COLO668 (cell line): ENCODE results near the gene MUL1.

Experiments
- DNase-seq: peaks from one replicate; lab custom pipeline; 2025; ENCODE audit not compliant: unreplicated experiment; lab: John Stamatoyannopoulos, UW

MUL1 gene

DNA sequence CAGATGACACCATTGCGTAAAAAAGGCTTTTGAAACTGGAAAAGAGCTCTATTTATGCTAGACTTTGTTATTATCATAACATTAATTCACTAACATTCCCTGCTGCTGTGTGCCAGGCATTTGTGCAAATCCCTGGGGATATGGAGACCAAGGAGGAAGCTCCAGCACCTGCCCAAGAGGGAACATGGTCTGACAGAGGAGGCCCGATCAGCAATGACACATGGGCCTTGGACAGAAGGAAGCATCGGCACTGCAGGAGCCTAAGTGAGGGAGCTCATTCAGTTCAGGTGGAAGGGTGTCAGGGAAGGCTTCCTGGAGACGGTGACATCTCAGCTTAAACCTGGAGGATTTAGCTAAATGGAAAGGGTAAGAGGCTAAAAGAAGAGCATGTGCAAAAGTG is 35.8 kb downstream of the MUL1 start:
- DNase-seq: no peak

DNA sequence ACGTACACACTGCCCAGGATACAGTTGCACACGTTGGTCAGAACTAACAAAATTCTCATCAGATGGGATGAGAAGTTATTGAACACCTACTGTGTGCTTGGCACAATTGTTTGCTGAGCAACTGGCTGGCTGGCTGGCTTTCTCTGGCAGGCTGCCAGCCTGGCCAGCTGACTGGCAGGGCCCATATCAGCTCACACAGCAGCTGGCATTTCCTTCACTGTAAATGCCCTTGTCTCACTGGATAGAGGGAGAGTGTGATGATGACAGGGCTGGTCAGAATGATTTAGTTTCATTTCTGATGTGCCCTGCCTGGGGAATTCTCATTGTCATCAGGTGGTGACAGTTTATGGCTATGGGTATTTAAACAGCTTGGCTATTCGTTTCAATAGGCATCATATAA is 37.8 kb downstream of the MUL1 start:
- DNase-seq: peak; percentile 92

DNA sequence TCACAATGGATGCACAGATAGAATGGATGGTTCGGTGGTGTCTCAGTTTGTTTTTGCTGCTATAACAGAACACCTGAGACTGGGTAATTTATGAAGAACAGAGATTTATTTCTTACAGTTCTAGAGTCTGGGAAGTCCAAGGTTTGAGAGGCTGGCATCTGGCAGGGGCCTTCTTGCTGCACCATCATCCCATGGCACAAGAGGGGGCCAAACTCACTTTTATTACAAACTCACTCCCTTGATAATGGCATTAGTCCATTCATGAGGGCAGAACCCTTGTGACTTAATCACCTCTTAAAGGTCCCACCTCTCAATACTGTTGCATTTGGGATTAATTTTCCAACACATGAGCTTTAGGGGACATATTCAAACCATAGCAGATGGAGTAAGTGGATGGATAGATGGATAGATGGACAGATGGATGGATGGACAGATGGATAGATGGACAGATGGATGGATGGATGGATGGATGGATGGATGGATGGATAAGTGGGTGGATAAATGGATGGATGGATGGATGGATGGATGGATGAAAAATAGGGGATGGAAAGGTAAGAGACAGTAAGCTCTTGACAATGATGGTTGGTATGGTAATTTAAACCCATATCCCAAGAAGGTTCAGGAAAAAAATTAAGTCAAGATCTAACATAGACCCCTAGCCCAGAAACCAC is 38.4 kb downstream of the MUL1 start:
- no peak for DNase-seq

DNA sequence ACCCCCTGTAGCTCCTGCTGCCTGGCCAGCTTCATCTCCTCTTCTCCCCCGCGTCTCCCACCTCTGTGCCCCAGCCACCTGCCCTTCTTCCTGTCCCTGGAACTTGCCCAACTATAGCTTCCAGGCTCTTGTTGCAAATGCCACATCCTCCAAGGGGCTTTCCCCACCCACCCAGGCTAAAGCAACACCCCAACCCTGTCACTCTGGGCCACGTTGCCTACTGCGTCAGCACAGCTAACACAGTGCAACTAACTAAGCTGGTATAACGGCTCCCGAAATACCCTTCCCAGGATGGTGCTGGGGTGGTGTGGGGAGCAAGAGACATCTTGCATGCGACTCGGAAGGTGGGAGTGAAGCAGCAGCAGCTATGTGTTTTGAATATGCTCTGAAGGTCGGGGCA is 41.7 kb downstream of the MUL1 start:
- no peak for DNase-seq

DNA sequence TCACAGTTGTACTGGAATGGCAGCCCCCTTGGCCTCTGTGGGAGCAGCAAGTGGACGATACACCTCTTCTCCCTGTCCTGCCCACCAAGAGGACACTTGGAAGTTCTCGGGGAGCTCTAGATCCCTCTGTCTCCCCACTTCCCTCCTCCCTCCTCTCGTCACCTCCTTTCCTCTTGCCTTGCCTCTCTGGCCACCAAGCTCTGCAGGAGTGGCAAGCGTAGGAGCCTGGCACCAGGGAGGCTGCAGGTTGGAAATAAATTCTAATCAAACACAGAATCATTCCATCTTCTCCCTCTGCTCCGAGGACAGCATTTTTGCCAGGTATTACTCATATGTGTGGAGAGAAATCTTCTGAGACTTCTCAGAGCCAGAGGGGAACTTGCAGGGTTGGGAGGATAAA is 42.8 kb downstream of the MUL1 start:
- DNase-seq: no peak

DNA sequence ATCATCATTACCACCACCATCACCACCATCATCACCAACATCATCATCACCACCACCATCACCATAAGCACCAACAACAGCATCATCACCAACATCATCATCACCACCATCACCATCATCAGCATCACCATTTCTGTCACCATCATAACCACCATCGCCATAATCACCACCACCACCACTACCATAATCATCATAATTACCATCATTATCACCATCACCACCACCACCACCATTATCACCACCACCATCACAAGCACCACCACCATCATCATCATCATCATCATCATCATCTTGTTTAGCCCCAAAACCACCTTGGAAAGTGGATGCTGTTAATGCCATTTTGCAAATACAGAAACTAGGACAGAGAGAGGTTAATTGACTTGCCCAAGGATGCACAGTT is 44.4 kb downstream of the MUL1 start:
- no peak for DNase-seq

DNA sequence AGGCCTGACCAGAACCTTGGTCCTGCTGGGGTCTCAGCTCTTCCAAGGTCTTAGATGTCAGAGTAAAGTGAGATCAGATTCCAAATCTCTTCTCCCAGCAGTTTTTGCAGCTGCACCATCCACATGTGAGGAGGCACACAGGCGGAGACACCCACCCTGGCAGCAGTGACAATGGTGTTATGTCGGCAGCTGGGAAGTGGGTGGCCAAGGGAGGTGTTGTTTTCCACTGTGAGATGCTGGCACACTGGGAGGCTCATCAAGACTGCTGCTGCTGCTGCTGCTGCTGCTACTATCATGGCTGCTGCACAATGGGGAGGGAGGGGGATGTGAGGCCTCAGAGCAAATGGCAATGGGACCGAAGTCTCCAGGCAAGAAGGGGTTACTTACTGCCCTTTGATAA is 45.6 kb downstream of the MUL1 start:
- DNase-seq: no peak

DNA sequence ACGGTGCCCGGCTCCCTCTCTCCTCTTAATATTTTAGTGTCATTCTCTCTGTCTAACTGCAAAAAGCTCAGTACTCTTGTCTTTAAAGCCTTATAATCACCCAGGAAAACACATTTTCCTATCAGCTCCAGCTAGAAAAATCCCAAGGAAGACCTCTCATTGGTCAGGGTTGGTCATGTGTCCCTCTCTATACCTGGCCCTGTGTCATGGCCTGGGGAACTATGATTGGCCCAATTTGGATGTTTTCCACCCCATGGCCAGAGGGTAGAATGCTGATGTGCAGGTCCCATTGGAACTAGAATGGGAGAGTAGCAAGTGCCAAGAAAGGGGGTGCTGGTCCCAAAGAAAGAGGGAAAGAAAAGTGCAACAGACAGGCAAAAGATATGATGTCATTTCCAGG is 49.2 kb downstream of the MUL1 start:
- no peak for DNase-seq

DNA sequence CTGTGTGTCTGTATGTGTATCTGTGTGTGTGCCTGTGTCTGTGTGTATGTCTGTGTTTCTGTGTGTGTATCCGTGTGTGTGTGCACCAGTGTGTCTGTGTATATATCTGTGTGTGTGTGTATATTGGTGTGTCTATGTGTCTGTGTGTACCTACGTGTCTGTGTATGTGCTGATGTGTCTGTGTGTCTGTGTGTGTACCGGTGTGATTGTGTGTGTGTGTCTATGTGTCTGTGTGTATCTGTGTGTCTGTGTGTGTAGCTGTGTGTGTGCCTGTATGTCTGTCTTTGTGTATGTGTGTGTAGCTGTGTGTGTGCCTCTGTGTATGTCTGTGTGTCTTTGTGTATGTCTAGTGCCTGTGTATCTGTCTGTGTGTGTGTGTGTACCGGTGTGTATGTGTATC is 53.9 kb downstream of the MUL1 start:
- DNase-seq: no peak

DNA sequence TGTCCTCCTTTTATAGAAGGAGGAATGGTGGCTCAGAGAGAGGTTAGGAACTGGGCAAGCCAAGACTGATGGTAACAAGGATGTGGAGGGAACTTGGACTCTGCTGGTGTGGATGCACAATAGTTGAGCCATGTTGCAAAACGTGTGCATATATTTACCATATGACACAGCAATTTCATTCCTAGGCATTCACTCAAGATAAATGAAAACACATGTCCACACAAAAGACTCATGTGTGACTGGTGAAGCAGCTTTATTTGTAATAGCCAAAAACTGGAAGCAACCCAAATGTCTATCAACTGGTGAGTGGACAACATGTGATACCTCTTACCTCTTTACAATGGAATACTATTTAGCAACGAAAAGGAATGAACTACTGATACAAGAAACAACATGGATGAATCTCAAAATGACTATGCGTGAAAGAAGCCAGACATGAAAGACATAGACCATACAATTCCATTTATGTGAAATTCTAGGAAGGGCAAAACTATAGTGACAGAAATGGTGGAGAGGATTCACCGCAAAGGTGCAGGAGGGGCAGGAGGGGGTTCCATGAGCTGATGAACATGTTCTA is 58.1 kb downstream of the MUL1 start:
- DNase-seq: no peak
